ENCODE data around the gene PHF21A.

The PHF21A gene

DNA sequence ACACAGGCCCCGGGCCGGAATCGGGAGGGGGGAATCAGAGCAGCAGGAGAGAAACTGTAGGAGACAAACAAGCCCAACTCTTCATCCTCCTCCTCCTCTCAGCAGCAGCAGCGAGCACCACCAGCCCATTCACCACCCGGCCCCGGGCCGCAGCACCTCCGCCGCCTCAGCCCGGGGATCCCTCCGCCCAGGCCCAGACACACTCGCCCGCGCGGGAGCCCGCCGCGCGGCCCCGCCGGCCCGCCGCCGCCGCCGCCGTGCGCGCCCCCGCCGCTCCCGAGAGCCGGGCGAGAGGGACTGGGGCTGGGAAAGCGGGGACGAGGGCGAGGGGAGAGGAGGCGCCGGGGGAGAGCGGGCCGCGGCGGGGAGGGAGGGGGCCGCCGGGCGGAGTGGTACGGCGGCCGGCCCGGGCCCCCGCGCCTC, at the start of gene PHF21A:
Gene PHF21A, minus strand, starts transcription at position 154 of the 423 bp plus-strand sequence. CDS start 37,235 bp downstream, outside the sequence.
- Histone ChIP-seq H3K27ac (peak within 1 kb of the TSS; percentile 92), H2AFZ (peak within 1 kb of the TSS; percentile 75), H3K79me2 (peaks cover 9% of the 10 kb centered on the region), H3K9me3 (ENCODE audit: control insufficient read depth, low read length) (no peaks in the 10 kb centered on the region), H3K4me3 (ENCODE audit: low read depth, low read length) (peak within 1 kb of the TSS; percentile 67), H3K4me2 (ENCODE audit: low read length) (peak within 1 kb of the TSS; percentile 69), H3K9ac (no peak within 1 kb of the TSS), H3K4me1 (no peaks in the 10 kb centered on the region), H3K27me3 (ENCODE audit: control insufficient read depth, insufficient read depth, low read length) (no peaks in the 10 kb centered on the region), H3K36me3 (ENCODE audit: control insufficient read depth, insufficient read depth, low read length) (no peaks in the 10 kb centered on the region)
- no peak for TF ChIP-seq CTCF (IDR thresholded peaks at IDR 0.05)

DNA sequence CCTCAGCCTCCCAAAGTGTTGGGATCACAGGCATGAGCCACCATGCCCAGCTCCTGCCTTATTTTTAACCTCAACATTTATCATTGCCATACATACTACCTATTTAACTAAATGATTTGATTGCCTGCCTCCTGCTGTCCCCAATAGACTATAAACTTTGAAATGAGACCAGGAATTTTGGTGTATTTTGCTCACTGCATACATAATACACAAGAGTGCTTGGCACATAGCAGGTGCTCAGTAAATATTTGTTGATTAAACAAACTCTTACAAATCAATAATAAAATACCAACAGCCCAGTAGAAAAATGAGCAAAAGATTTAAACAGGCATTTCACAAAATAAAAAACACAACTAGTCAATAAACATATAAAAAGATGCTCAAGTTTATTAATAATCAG, 49.5 kb upstream of the PHF21A start:
- no peaks in the 10 kb centered on the region for H3K4me1 ChIP-seq
- TF ChIP-seq CTCF (IDR thresholded peaks at IDR 0.05) = no peak
- no peaks in the 10 kb centered on the region for H3K27me3 ChIP-seq (ENCODE audit: control insufficient read depth, insufficient read depth, low read length)

DNA sequence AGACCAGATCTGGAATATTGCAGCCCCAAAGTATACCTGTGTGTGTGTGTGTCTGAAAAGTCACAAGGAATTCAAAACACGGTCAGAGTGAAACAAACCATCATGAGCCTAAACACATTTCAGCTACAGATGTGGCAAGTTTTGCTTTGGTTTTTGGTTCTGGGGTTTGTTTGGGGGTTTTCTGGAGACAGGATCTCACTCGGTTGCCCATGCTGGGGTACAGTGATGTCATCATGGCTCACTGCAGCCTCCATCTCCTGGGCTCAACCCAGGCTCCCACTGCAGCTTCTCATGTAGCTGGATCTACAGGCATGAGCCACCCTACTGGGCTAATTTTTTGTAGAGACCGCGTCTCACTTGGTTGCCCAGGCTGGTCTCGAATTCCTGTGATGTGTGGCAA, 41.4 kb upstream of the PHF21A start:
- no peak overlapping the region for H3K9ac ChIP-seq
- H3K9me3 ChIP-seq (ENCODE audit: control insufficient read depth, low read length) = no peaks in the 10 kb centered on the region
- no peak for TF ChIP-seq CTCF (IDR thresholded peaks at IDR 0.05)
- H2AFZ ChIP-seq = no peak overlapping the region
- no peaks in the 10 kb centered on the region for H3K79me2 ChIP-seq
- H3K4me1 ChIP-seq = no peaks in the 10 kb centered on the region
- no peaks in the 10 kb centered on the region for H3K27me3 ChIP-seq (ENCODE audit: control insufficient read depth, insufficient read depth, low read length)
- no peak overlapping the region for H3K4me3 ChIP-seq (ENCODE audit: low read depth, low read length)
- H3K27ac ChIP-seq = no peak overlapping the region
- H3K36me3 ChIP-seq (ENCODE audit: control insufficient read depth, insufficient read depth, low read length) = no peaks in the 10 kb centered on the region
- H3K4me2 ChIP-seq (ENCODE audit: low read length) = no peak overlapping the region

More for the DNA sequence above, 49.5 kb upstream of the PHF21A start:
- Histone ChIP-seq H3K79me2 (no peaks in the 10 kb centered on the region), H2AFZ (no peak overlapping the region), H3K4me3 (ENCODE audit: low read depth, low read length) (no peak overlapping the region), H3K27ac (no peak overlapping the region), H3K36me3 (ENCODE audit: control insufficient read depth, insufficient read depth, low read length) (no peaks in the 10 kb centered on the region), H3K9ac (no peak overlapping the region), H3K9me3 (ENCODE audit: control insufficient read depth, low read length) (no peaks in the 10 kb centered on the region), H3K4me2 (ENCODE audit: low read length) (no peak overlapping the region)

GRCh38 chr11:46161201-46161600, 39.9 kb upstream of the PHF21A start:
- no peak overlapping the region for H3K27ac ChIP-seq
- no peak overlapping the region for H3K4me2 ChIP-seq (ENCODE audit: low read length)
- no peak overlapping the region for H3K4me3 ChIP-seq (ENCODE audit: low read depth, low read length)
- no peaks in the 10 kb centered on the region for H3K79me2 ChIP-seq
- H3K9me3 ChIP-seq (ENCODE audit: control insufficient read depth, low read length) = no peaks in the 10 kb centered on the region
- H3K36me3 ChIP-seq (ENCODE audit: control insufficient read depth, insufficient read depth, low read length) = no peaks in the 10 kb centered on the region
- no peaks in the 10 kb centered on the region for H3K27me3 ChIP-seq (ENCODE audit: control insufficient read depth, insufficient read depth, low read length)
- H3K9ac ChIP-seq = no peak overlapping the region
- no peak for TF ChIP-seq CTCF (IDR thresholded peaks at IDR 0.05)
- no peaks in the 10 kb centered on the region for H3K4me1 ChIP-seq
- H2AFZ ChIP-seq = no peak overlapping the region

GRCh38 chr11:46160100-46160499, 38.8 kb upstream of the PHF21A start:
- Histone ChIP-seq H3K9me3 (ENCODE audit: control insufficient read depth, low read length) (no peaks in the 10 kb centered on the region), H3K36me3 (ENCODE audit: control insufficient read depth, insufficient read depth, low read length) (no peaks in the 10 kb centered on the region), H3K4me3 (ENCODE audit: low read depth, low read length) (no peak overlapping the region), H3K4me2 (ENCODE audit: low read length) (no peak overlapping the region), H3K4me1 (no peaks in the 10 kb centered on the region), H3K79me2 (no peaks in the 10 kb centered on the region), H2AFZ (no peak overlapping the region), H3K9ac (no peak overlapping the region), H3K27ac (no peak overlapping the region), H3K27me3 (ENCODE audit: control insufficient read depth, insufficient read depth, low read length) (no peaks in the 10 kb centered on the region)
- TF ChIP-seq CTCF (IDR thresholded peaks at IDR 0.05) = no peak
